Caco-2 (cell line): Measurements from ENCODE around the gene BTF3. TPM values are rescaled to one million over a fixed set of nuclear protein-coding genes. Genes with fewer than 3 reads are reported as not detected.

Source experiments
- BruUV-seq: library from RNA; stranded (reverse); fragments of 400-500 nt; replicated peaks from 2 replicates; lab custom pipeline; 2021; lab: Mats Ljungman, UMichigan
- CTCF ChIA-PET: fragments of 300-600 bp; sonication (Branson Sonifier 250); formaldehyde crosslinking; loops from one replicate; lab custom pipeline; 2022; ENCODE audit warnings: antibody characterized with exemption; lab: Charles Lee
- POLR2A ChIA-PET: fragments of 300-600 bp; sonication (Branson Sonifier 250); formaldehyde crosslinking; loops from one replicate; lab custom pipeline; 2022; ENCODE audit warnings: antibody characterized with exemption; lab: Charles Lee
- DNase-seq, 2 experiments: peaks; one replicate each; pipeline versions ENCODE4 v3.0.0 to v3.0.0-alpha.2; 2020 to 2022
- H3K27me3 ChIP-seq: replicated peaks from 2 replicates; pipeline ENCODE4 v1.6.0; 2011; ENCODE audit warnings: low read length; ENCODE audit not compliant: control insufficient read depth, insufficient read depth
- H3K36me3 ChIP-seq: 2 replicates; pipeline ENCODE4 v1.5.1; 2011; ENCODE audit warnings: low read length; ENCODE audit not compliant: control insufficient read depth, insufficient read depth
- H3K4me1 ChIP-seq: fragments of 250-450 bp; sonication (Bioruptor Pico); 2 replicates; pipeline ENCODE4 v1.5.1; 2020; ENCODE audit warnings: mild to moderate bottlenecking
- H3K4me3 ChIP-seq: 2 replicates; pipeline ENCODE4 v1.5.1; 2011; ENCODE audit warnings: low read depth, mild to moderate bottlenecking, control low read depth, low read length
- H3K9me3 ChIP-seq: fragments of 250-450 bp; sonication (Bioruptor Pico); 2 replicates; pipeline ENCODE4 v1.5.1; 2020; ENCODE audit warnings: mild to moderate bottlenecking, moderate library complexity
- H3K27ac Mint-ChIP-seq: one replicate; pipeline ENCODE4 v1.8.0; 2022; ENCODE audit warnings: mixed read lengths; ENCODE audit not compliant: unreplicated experiment
- H3K27me3 Mint-ChIP-seq: one replicate; pipeline ENCODE4 v1.8.0; 2022; ENCODE audit warnings: mixed read lengths; ENCODE audit not compliant: insufficient read depth, unreplicated experiment
- H3K36me3 Mint-ChIP-seq: one replicate; pipeline ENCODE4 v1.8.0; 2022; ENCODE audit warnings: mild to moderate bottlenecking, mixed read lengths; ENCODE audit not compliant: insufficient read depth, unreplicated experiment
- H3K4me1 Mint-ChIP-seq: one replicate; pipeline ENCODE4 v1.8.0; 2022; ENCODE audit warnings: low read depth, mixed read lengths; ENCODE audit not compliant: unreplicated experiment
- H3K4me3 Mint-ChIP-seq: one replicate; pipeline ENCODE4 v1.8.0; 2022; ENCODE audit warnings: mild to moderate bottlenecking, moderate library complexity, mixed read lengths; ENCODE audit not compliant: unreplicated experiment
- H3K9me3 Mint-ChIP-seq: one replicate; pipeline ENCODE4 v1.8.0; 2022; ENCODE audit warnings: mixed read lengths; ENCODE audit not compliant: unreplicated experiment
- CTCF ChIP-seq, 2 experiments: fragments of 200-600 bp in 1 of 2; IDR thresholded peaks; 1 replicate in 1 of 2; 2 replicates in 1 of 2; pipeline versions ENCODE4 v1.5.1 to v1.8.0; 2011 to 2022; ENCODE audit warnings: antibody characterized with exemption in 1 of 2, control low read depth in 1 of 2, inconsistent platforms in 1 of 2, low read depth in 1 of 2, low read length in 1 of 2, mild to moderate bottlenecking in 1 of 2, moderate library complexity in 1 of 2; ENCODE audit not compliant: insufficient read depth in 1 of 2, severe bottlenecking in 1 of 2, unreplicated experiment in 1 of 2
- intact Hi-C: fragments of 100-400 bp; cut with micrococcal nuclease; formaldehyde crosslinking; loops from one replicate; pipeline ENCODE4 v1.10.0; 2022; ENCODE audit not compliant: unreplicated experiment
- total RNA-seq: library from RNA; stranded (reverse); gene quantifications from 2 replicates; pipeline ENCODE4 v1.2.3, GENCODE V29; 2022

Gene BTF3
- total RNA-seq, 1 experiment from 2014 or later, result 653 TPM

- peaks cover under 1% of the 10 kb centered on the region for H3K4me1 Mint-ChIP-seq
- no TSS peak for BruUV-seq
- no peak overlapping the region for H3K4me3 Mint-ChIP-seq
- ChIA-PET CTCF (no interaction called here), POLR2A (no interaction called here)
- intact Hi-C loops, result no loop called here
- no peak overlapping the region for H3K27ac Mint-ChIP-seq
- no peaks in the 10 kb centered on the region for H3K9me3 Mint-ChIP-seq
- H3K27me3 Mint-ChIP-seq, result no peaks in the 10 kb centered on the region
- Histone ChIP-seq H3K9me3 (no peaks in the 10 kb centered on the region), H3K27me3 (no peaks in the 10 kb centered on the region), H3K4me3 (no peak overlapping the region), H3K36me3 (no peaks in the 10 kb centered on the region), H3K4me1 (0 out of 2 replicates have a peak, but pooled peaks cover under 1% of the 10 kb centered on the region)
- DNase-seq, result no peak
- no peak for TF ChIP-seq CTCF (IDR thresholded peaks at IDR 0.05; ENCODE audit: insufficient read depth in 1 of 2, low read depth in 1 of 2, low read length in 1 of 2, severe bottlenecking in 1 of 2, unreplicated experiment in 1 of 2)
- H3K36me3 Mint-ChIP-seq, result no peaks in the 10 kb centered on the region
These were observed 51.8 kb downstream of the BTF3 start for GRCh38 chr5:73550016-73550415.

- Histone ChIP-seq H3K27me3 (no peaks in the 10 kb centered on the region), H3K4me1 (no peaks in the 10 kb centered on the region), H3K4me3 (no peak overlapping the region), H3K9me3 (no peaks in the 10 kb centered on the region), H3K36me3 (no peaks in the 10 kb centered on the region)
- BruUV-seq, result no TSS peak
- no peak for DNase-seq
- no peak overlapping the region for H3K4me3 Mint-ChIP-seq
- no peak overlapping the region for H3K27ac Mint-ChIP-seq
- intact Hi-C loops, result no loop called here
- no peaks in the 10 kb centered on the region for H3K9me3 Mint-ChIP-seq
- no peak for TF ChIP-seq CTCF (IDR thresholded peaks at IDR 0.05; ENCODE audit: insufficient read depth in 1 of 2, low read depth in 1 of 2, low read length in 1 of 2, severe bottlenecking in 1 of 2, unreplicated experiment in 1 of 2)
- ChIA-PET CTCF (no interaction called here), POLR2A (no interaction called here)
- H3K27me3 Mint-ChIP-seq, result no peaks in the 10 kb centered on the region
- no peaks in the 10 kb centered on the region for H3K4me1 Mint-ChIP-seq
- no peaks in the 10 kb centered on the region for H3K36me3 Mint-ChIP-seq
These were observed 54.4 kb downstream of the BTF3 start for GRCh38 chr5:73552642-73553041.

Other genes starting within 250 kb of the BTF3 start
- 2.8 and 3.1 TPM in 2 replicates for gene FOXD1, start 49.7 kb upstream of the BTF3 start, total RNA-seq
- 9.2 and 10.2 TPM in 2 replicates for gene ANKRA2, start 67.2 kb downstream of the BTF3 start, total RNA-seq
- gene UTP15, start 67.3 kb downstream of the BTF3 start, total RNA-seq, result 29.1 and 33.0 TPM in 2 replicates
- gene ARHGEF28, start 127.8 kb downstream of the BTF3 start, total RNA-seq, result 4.6 and 7.5 TPM in 2 replicates